Measurements from ENCODE around the gene CFAP20. TPM values are rescaled to one million over a fixed set of nuclear protein-coding genes. Genes with fewer than 3 reads are reported as not detected.

Gene CFAP20
- total RNA-seq, 1 experiment from 2014 or later, result 60.4 TPM

GRCh38 chr16:58125041-58125440, 4.1 kb downstream of the CFAP20 start:
- Histone ChIP-seq H3K23ac (ENCODE audit: insufficient read length, low read depth, low read length) (no peak overlapping the region), H2BK12ac (ENCODE audit: insufficient read length, low read depth, low read length) (no peak overlapping the region), H3K56ac (ENCODE audit: insufficient read length, low read depth, low read length) (no peak overlapping the region), H2BK20ac (ENCODE audit: low read depth, low read length, poor library complexity, severe bottlenecking) (no peak overlapping the region), H3K4ac (ENCODE audit: low read depth, low read length) (no peak overlapping the region), H3K23me2 (ENCODE audit: insufficient read length, low read depth, low read length, poor library complexity, severe bottlenecking) (peaks cover 6% of the 10 kb centered on the region), H2BK120ac (ENCODE audit: low read depth, low read length, poor library complexity, severe bottlenecking) (no peak overlapping the region), H3K27me3 (ENCODE audit: insufficient read depth, low read length) (no peaks in the 10 kb centered on the region), H2BK15ac (ENCODE audit: low read depth, low read length) (no peak overlapping the region), H3K79me2 (ENCODE audit: insufficient read depth, low read length) (peaks cover 36% of the 10 kb centered on the region), H3K4me2 (ENCODE audit: insufficient read depth, insufficient read length, low read length) (no peak overlapping the region), H3T11ph (ENCODE audit: low read length) (no peak overlapping the region), H3K4me1 (ENCODE audit: insufficient read depth, low read length) (peaks cover 13% of the 10 kb centered on the region), H2AFZ (ENCODE audit: low read length) (no peak overlapping the region), H4K5ac (ENCODE audit: insufficient read length, low read depth, low read length) (no peak overlapping the region), H3K18ac (ENCODE audit: insufficient read length, low read depth, low read length) (no peak overlapping the region), H2AK5ac (ENCODE audit: insufficient read length, low read length) (no peak overlapping the region), H2BK5ac (ENCODE audit: insufficient read length, low read length) (no peak overlapping the region), H4K8ac (replicated peaks; ENCODE audit: insufficient read length, low read depth, low read length) (no peak overlapping the region), H3K79me1 (ENCODE audit: insufficient read depth, low read depth, low read length, poor library complexity, severe bottlenecking) (peaks cover 13% of the 10 kb centered on the region), H3K14ac (ENCODE audit: insufficient read depth, low read length) (no peak overlapping the region), H3K27ac (ENCODE audit: insufficient read length, low read depth, low read length) (no peak overlapping the region), H4K91ac (ENCODE audit: insufficient read length, low read depth, low read length) (no peak overlapping the region), H4K20me1 (ENCODE audit: control insufficient read depth, insufficient read depth, insufficient read length) (no peaks in the 10 kb centered on the region), H3K9ac (ENCODE audit: extremely low read depth, insufficient read length, low read length) (no peak overlapping the region), H3K9me3 (ENCODE audit: control insufficient read depth, low read depth, low read length) (no peaks in the 10 kb centered on the region)
- peaks cover 37 to 45% of the 10 kb centered on the region in 2 experiments for H3K4me1 Mint-ChIP-seq
- H3K27ac Mint-ChIP-seq, result no peak overlapping the region
- no peak overlapping the region for H3K4me3 Mint-ChIP-seq
- WGBS (ENCODE audit: extremely low coverage, insufficient read length, low lambda C conversion rate), result no CpG with 5 or more reads among the region's 4 CpGs
- H3K36me3 Mint-ChIP-seq (ENCODE audit: insufficient read depth in 1 of 3, low read depth in 3 of 3), result no peaks in the 10 kb centered on the region
- TF ChIP-seq CTCF (conservative IDR thresholded peaks at IDR 0.05), result no peak
- DNase-seq, result no peak
- no peaks in the 10 kb centered on the region; a peak in 1 of 5 replicates for H3K9me3 Mint-ChIP-seq
- no peaks in the 10 kb centered on the region for H3K27me3 Mint-ChIP-seq (ENCODE audit: low read depth)

Measured in H9 (cell line).